HCEC 1CT (cell line): Measurements from ENCODE around the gene SNAI1.
"Not testable (repeated sequence)": the region's sequence is repeated elsewhere in the genome, so short reads cannot be mapped to it uniquely, and the experiment has no call there.

ENCODE experiments used
- DNase-seq: peaks from one replicate; pipeline ENCODE4 v3.0.0-alpha.2; 2017

The SNAI1 gene

GRCh38 chr20:49964964-49965780 is 17.6 kb upstream of the SNAI1 start:
- peak; percentile 38 for DNase-seq

GRCh38 chr20:49965781-49966305 is 16.9 kb upstream of the SNAI1 start:
- no peak for DNase-seq

- DNase-seq: no peak
These were observed 15.9 kb upstream of the SNAI1 start for GRCh38 chr20:49966861-49967260.

DNA sequence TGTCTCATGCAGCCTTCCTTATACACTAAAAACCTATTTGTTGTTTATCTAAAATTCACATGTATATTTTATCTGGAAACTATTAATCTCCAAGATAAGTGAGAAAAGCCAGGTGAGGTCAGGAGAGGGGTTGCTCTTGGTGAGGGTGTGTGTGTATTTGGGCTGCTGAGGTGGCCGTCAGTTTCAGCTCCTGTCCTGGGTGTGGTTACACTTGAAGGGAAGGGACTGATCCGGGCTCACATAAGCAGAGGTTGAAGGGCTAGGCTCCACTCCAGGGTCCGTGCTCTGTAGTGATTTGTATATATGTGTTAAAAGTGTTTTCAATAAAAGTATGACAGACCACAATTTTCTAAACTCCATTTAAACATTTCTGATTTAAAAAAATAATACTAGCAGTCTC is 13.5 kb upstream of the SNAI1 start:
- DNase-seq: no peak

- no peak for DNase-seq
These were observed 12.8 kb upstream of the SNAI1 start for GRCh38 chr20:49969946-49970345.

GRCh38 chr20:49970498-49970897 is 12.3 kb upstream of the SNAI1 start:
- no peak for DNase-seq

GRCh38 chr20:49973981-49974380 is 8.8 kb upstream of the SNAI1 start:
- DNase-seq: no peak

GRCh38 chr20:49976542-49976941 is 6.2 kb upstream of the SNAI1 start:
- peak; percentile 59 for DNase-seq

DNA sequence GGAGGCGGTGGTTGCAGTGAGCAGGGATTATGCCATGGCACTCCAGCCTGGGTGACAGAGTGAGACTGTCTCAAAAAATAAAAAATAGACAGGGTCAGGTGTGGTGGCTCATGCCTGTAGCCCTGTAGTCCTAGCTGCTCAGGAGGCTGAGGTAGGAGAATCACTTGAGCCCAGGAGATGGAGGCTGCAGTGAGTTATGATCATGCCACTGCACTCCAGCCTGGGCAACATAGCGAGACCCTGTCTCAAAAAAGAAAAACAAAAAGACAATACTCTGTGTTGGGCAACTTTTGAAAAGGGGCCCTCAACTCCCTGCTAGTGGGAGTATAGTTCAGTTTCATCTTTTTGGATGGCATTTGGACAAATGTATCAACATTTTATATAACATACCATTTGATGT is 5.0 kb upstream of the SNAI1 start:
- not testable (repeated sequence) for DNase-seq

GRCh38 chr20:49978685-49979029 is 4.1 kb upstream of the SNAI1 start:
- no peak for DNase-seq

DNA sequence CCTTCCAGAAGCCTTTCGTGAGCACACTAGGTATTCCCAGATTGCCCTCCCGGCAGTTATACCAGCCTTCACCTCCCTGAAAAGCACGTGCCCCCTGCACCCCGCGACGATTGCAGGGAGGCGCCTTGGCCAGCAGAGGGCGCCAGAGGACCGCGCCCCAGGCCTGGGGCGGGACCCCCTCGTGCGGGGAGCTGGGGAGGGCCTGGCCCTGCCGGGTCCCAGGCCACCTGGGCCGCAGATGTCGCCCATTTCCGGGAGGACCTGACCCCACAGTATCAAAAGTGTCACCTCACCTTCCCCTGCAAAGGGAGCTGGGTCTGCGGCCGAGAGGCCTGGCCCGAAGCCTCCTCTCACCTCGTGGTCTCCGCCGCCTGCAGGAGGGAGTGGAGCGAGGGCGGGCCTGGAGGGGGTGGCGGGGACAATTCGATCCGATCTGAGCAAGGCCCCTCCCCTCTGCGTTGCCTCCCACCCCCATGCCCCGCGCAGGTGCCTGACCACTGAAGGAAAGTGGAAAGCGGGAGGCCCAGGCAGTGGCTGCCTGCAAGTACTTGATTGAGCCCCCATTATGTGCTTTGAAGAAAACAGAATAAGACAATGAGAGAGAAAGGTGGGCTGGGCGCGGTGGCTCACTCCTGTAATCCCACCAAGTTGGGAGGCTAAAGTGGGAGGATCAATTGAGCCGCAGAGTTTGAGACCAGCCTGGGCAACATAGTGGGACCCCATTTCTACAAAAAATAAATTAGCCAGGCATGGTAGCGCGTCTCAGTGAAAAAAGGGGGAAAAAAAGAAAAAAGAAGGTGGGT is 3.5 kb upstream of the SNAI1 start:
- DNase-seq: no peak

DNA sequence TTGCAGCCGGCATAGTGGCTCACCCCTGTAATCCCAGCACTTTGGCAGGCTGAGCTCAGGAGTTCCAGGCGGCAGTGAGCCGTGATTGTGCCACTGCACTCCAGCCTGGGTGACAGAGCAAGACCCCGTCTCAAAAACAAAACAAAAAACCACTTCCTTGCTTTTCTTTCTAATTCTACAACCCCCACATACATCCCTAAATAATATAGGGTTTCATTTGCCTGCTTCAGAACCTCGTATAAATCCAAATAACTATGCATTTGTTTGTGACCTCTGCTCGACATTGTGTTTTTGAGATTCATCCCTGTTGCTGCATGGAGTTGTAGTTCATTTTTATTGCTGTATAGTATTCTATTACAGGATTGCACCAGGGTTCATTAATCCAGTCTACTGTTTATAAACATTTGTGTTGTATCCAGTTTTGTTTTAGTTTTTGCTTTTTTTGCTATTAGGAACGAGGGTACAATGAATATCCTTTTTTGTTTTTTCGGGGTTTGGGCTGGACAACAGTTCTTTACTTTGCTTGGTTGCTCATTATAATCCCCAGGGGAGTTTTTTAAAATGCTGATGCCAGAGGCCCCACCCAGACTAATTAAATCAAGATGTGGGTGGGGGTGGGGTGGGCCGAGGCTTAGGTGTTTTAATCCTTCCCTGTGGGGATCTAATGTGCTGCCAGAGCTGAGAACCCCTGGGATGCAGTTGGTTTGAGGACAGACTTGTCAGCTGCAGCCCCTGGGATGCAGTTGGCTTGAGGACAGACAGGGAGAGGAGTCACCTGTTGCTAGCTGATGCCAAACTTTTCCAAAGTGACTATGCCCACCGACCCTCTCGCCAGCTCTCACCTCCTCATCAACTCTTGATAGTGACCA is 2.4 kb upstream of the SNAI1 start:
- no peak for DNase-seq

DNA sequence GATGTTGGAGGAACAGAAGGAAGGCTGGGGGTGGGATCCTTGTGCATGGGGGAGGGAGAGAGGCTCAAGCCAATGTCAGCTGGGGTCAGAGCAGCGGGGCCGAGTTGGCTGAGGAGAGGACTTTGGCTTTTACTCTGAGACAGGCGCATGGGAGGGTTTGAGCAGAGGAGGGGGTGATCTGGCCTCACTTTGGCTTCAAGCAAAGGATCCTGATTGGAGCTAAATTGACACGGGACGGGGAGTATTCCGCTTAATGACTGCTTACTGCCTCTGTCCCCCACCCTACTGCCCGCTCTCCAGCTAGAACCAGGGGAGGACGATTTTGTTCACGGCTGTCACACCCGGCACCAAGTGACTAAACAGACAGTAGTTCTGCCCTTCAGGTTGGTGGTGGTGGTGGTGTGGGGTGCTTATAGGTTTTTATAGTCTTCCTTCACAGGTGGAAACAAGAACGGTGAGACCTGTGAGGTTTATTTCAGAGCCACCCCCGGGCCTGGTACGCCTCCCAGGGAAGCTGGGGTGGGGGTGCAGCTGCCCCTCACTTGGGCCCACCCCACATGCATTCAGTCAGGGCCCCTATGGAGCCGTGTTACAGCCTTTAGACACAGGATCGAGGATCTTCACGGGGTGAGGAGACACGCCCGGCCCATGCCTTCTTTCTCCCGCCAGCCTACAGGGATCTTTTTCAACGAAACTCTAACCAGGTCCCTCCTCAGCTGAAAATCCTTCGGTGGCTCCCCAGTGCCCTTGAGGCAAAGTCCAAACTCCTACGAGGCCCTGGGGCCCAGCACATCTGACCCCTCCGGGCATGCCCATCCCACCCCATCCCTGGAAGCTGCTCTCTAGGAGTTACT is 1.3 kb upstream of the SNAI1 start:
- DNase-seq: no peak

- no peak for DNase-seq
These were observed 771 bp upstream of the SNAI1 start for GRCh38 chr20:49982072-49982345.

DNA sequence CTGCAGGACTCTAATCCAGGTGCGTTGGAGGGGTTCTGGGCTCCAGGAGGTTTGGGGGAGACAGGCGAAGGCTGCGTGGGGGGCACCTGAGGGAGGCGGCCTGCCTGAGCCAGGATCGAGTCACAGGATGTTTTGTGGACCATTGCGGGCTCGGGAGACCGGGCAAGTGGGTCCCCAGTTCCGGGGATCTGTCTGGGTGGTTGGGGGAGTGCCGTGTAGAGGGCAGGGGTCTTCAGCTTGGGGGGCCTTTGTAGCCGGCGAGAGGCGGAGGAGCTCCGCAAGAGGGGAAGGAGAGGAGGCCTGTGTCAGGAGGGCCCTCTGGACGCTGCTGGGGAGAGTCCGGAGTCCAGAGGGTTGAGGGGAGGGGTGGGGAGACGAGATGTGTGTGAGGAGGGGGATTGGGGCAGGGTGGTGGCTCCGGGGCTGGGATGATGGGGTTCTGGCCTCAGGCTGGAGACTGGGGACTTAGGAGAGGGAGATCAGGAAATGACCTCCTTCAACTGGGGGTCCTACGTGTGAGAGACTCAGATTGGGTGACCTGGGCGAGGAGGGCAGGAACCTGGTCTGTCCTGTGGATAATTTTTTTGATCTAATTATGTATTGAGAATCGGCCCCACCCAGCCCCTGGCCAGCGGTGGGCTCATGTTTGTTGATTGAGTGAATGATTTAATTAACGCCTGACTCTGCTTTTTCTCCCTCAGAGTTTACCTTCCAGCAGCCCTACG is 505 bp downstream of the SNAI1 start:
- DNase-seq: no peak

DNA sequence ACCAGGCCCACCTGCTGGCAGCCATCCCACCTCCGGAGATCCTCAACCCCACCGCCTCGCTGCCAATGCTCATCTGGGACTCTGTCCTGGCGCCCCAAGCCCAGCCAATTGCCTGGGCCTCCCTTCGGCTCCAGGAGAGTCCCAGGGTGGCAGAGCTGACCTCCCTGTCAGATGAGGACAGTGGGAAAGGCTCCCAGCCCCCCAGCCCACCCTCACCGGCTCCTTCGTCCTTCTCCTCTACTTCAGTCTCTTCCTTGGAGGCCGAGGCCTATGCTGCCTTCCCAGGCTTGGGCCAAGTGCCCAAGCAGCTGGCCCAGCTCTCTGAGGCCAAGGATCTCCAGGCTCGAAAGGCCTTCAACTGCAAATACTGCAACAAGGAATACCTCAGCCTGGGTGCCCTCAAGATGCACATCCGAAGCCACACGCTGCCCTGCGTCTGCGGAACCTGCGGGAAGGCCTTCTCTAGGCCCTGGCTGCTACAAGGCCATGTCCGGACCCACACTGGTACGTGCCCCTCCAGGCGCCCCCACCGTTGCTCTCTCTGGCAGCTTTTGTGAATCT is 1.1 kb downstream of the SNAI1 start:
- DNase-seq: no peak

DNA sequence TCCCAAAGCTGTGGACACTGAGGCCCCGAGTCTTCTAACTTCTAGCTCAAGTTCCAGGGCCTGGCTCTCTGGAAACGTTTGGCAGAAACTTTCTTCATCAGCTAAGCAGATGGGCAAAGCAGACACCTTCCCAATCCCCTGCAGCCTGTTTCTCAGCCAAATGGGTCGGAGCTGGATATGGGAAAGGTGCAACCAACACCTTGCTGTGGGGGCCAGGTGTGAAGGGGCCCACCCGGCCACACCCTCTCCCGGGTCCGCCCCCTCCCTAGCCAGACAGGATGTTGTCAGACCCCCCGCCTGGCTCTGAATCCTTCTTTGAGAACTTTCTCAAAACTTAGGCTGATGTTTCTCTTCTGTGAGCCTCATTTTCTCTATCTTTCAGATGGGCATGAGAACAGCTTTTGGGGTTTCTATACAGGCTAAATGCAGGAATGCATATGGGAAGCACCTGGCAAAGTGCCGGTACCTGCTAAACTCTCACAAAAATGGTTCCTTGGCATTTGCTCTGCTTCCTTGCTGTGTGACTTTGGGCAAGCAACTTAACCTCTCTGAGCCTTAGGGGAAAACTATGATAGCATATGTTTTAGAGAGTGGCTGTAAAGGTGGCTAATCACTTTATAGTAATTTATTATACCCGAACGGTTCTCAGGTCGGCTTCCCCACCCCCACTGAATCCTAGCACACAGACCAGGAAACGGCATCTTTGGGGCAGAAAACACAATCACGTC is 1.8 kb downstream of the SNAI1 start:
- DNase-seq: no peak

- no peak for DNase-seq
These were observed 2.4 kb downstream of the SNAI1 start for GRCh38 chr20:49985157-49985556.

- no peak for DNase-seq
These were observed 2.8 kb downstream of the SNAI1 start for GRCh38 chr20:49985617-49986016.

DNA sequence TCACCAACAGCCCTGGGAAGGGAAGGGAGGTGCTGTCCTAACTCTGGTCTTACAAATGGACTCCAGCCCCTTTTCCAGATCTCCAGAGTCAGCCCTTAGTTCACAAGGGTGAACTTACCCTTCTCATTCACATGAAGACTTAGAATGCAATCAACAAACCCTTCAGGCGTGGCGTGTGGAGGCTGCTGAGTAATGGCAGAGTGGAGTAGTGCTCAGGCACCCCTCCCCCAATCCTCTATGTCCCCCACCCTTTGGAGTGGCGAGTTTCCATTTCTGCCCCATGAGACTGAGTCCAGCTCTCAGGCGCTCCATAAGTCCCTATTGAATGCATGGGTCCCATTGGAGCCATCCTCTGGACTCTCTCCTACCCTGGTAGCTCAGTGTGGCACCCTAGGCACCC is 3.3 kb downstream of the SNAI1 start:
- DNase-seq: no peak
